GM13977 (cell line): ENCODE data around the gene TUBA4A.
"Not testable (repeated sequence)": the region's sequence is repeated elsewhere in the genome, so short reads cannot be mapped to it uniquely, and the experiment has no call there.

Experiments used
- DNase-seq: peaks from one replicate; pipeline ENCODE4 v3.0.0; 2012; ENCODE audit warnings: low spot score
- CTCF ChIP-seq: IDR thresholded peaks from 2 replicates; pipeline ENCODE4 v1.5.1; 2012; ENCODE audit warnings: mild to moderate bottlenecking, control low read depth; ENCODE audit not compliant: insufficient read depth; ENCODE audit errors: extremely low read depth, missing control alignments
- in situ Hi-C: fragments of 300-500 bp; cut with MboI; formaldehyde crosslinking; loops from one replicate; pipeline ENCODE4 v1.12.0; 2022; ENCODE audit warnings: low sequenced_read_pairs, low pct_unique_long_range_greater_than_20kb, mixed read lengths, inconsistent platforms; ENCODE audit not compliant: unreplicated experiment

TUBA4A gene

GRCh38 chr2:219269362-219270054 is 15.8 kb upstream of the TUBA4A start:
- no peak for DNase-seq
- in situ Hi-C loops: no loop called here
- no peak for TF ChIP-seq CTCF

GRCh38 chr2:219268294-219268693 is 14.6 kb upstream of the TUBA4A start:
- in situ Hi-C loops: no loop called here
- DNase-seq: no peak
- no peak for TF ChIP-seq CTCF

GRCh38 chr2:219266886-219267285 is 13.2 kb upstream of the TUBA4A start:
- no peak for DNase-seq
- no peak for TF ChIP-seq CTCF
- in situ Hi-C loops: no loop called here

- in situ Hi-C loops: no loop called here
- TF ChIP-seq CTCF: no peak
- DNase-seq: no peak
These were observed 12.5 kb upstream of the TUBA4A start for GRCh38 chr2:219266232-219266631.

- in situ Hi-C loops: no loop called here
- TF ChIP-seq CTCF: no peak
- no peak for DNase-seq
These were observed 7.5 kb upstream of the TUBA4A start for GRCh38 chr2:219261024-219261855.

GRCh38 chr2:219258942-219259341 is 5.2 kb upstream of the TUBA4A start:
- in situ Hi-C loops, DNase-seq: not testable (repeated sequence)

GRCh38 chr2:219254590-219255201 is 978 bp upstream of the TUBA4A start:
- peak; percentile 56 for DNase-seq
- in situ Hi-C loops: no loop called here
- TF ChIP-seq CTCF: no peak
